ENCODE results near the gene CDKL5.

DNA sequence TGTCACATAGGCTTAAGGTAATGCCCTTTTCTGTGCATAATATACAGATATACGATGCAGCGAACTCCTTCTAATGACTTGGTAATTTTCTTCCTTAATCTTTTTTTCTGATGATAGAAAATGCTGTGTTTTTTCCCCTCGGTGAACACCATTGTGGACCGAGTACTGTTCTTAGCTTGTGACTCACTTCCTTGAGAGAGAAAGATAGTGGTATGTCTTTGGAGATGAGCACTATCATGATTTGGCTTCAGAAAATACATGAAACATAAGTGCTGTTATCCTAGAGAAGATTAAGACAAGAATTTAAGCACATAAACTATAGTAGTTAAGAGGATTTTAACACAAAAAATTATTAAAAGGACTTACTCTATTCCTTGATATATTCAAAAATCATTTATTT is 182.6 kb downstream of the CDKL5 start:
- TF ChIP-seq, protein P1, sequence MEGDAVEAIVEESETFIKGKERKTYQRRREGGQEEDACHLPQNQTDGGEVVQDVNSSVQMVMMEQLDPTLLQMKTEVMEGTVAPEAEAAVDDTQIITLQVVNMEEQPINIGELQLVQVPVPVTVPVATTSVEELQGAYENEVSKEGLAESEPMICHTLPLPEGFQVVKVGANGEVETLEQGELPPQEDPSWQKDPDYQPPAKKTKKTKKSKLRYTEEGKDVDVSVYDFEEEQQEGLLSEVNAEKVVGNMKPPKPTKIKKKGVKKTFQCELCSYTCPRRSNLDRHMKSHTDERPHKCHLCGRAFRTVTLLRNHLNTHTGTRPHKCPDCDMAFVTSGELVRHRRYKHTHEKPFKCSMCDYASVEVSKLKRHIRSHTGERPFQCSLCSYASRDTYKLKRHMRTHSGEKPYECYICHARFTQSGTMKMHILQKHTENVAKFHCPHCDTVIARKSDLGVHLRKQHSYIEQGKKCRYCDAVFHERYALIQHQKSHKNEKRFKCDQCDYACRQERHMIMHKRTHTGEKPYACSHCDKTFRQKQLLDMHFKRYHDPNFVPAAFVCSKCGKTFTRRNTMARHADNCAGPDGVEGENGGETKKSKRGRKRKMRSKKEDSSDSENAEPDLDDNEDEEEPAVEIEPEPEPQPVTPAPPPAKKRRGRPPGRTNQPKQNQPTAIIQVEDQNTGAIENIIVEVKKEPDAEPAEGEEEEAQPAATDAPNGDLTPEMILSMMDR (IDR thresholded peaks at IDR 0.05) = no peak
- no peak for TF ChIP-seq EZH2 (IDR thresholded peaks at IDR 0.05; ENCODE audit: borderline replicate concordance, insufficient read depth, low read depth, low read length, poor library complexity, severe bottlenecking)

Data from B cell (primary cell).